NCI-H1048 (cell line): Measurements from ENCODE around the gene AGRP.
"Not testable (repeated sequence)": the region's sequence is repeated elsewhere in the genome, so short reads cannot be mapped to it uniquely, and the experiment has no call there.

Source experiments
- DNase-seq: peaks from one replicate; lab custom pipeline; 2025; lab: John Stamatoyannopoulos, UW

The AGRP gene

DNA sequence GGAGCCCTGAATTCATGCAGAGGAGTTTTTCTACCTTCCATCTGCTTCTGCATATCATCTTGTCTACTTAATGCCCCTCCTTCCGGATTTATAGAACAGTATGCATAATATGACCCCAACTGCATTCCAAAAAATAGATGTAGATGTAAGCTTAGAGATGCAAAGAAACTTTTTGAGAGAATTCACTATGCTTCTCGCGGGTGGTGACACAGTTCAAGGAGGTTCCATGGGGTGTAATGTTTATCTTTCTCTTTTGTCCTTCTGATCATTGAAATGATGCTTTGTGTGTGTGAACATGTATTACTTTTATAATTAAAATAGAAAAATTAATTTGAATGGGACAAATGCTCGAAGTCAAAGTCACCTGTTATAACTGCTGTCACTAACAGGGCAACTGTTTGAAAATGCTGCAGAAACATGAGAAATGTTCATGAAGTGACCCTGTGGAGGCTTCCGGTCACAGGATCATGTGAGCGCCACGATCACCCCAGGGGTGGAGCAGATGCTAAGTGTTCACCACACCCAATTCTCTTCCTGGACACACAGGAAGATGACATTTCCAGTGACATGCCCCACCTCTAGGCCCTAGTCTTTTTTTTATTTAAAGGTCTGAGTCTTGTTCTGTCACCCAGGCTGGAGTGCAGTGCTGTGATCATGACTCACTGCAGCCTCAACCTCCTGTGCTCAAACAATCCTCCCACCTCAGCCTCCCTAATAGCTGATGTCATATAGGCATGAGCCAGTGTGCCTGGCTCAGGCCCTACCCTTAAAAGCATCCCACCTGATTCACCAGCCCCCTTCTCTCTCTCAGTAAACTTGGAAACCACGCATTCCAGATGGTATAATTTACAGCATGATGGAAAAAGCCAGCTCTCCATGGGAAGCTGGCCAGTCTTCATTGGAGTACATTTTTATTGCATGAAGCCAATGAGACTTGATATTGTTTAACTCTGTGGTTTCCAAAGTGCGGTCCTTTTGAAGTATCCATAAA is 21.0 kb upstream of the AGRP start:
- DNase-seq = no peak

DNA sequence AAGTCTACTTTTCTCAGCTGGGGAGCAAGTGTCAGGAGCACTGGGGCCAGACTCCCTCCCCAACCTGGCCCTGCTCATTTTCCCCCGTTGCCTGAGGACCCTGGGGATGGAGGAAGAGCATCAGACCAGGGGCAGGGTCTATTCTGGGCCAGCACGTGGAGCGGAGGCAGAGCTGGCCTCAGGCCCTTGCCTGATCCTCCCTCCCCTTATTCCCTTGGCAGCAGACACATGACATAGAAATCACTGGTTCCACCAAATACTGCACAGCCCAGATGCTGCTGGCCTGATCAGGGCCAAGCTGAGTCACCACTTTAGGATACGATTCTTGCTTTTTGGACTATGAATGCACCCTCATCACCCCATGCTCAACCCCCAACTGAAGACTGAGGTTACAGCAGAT is 15.8 kb upstream of the AGRP start:
- no peak for DNase-seq

DNA sequence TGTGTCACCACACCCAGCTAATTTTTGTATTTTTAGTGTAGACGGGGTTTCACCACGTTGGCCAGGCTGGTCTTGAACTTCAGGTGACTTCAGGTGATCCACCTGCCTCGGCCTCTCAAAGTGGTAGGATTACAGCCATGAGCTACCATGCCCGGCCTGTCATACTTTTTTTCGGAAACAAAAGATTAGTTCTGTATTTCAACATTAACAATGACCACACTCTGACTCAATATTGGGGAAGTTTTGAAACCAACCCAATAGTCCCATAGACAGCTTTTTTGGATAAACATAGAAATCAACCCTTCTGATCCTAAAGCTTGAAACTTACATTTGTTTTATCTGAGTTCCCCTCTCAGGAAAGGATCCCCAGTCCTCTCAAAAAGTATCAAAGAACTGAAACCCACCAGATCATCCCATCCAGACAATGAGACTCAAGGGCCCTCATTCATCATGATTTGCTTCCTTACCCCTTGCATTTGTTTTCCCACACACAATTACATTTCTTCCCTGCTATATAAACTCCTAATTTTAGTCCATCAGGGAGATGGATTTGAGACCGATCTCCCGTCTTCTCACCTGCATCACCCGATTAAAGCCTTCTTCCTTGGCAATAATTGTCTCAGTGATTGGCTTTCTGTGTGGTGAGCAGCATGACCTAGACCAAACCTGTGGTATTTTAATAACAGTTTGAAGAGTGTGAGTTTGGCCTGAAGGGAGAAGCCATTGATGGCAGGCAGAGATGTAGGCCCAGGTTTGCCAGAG is 7.2 kb upstream of the AGRP start:
- DNase-seq = no peak

DNA sequence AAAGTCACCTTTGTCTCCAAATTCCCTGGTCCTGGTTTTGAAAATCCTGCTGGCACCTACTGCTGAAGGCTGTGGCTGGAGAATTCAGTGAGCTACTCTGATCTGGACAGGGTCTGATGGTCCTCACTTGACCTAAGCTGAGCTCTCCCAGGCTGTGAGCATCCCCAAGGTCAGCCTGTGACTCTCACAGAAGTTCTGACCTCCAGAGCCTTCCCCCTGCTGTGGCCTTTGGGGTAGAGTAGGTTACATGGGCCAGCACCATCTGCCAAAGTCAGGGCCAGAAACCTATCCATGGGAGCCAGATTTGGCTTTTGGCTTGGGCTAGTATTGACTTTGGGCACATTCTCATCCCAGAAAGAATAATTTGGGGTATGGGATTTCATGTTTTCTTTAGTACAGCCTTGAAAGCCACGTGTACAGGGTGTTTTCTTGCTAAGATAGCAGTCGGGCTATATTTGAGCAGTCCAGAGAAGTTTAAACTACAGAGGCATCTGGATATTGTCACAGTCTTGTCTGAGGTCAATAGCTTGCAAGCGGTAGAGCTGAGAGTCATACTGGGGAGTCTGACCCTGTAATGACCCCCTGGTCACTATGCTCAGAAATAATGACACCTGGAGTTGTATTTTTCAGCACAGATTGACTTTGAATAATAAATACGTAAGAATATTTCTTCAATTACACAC is 6.2 kb upstream of the AGRP start:
- DNase-seq = no peak

DNA sequence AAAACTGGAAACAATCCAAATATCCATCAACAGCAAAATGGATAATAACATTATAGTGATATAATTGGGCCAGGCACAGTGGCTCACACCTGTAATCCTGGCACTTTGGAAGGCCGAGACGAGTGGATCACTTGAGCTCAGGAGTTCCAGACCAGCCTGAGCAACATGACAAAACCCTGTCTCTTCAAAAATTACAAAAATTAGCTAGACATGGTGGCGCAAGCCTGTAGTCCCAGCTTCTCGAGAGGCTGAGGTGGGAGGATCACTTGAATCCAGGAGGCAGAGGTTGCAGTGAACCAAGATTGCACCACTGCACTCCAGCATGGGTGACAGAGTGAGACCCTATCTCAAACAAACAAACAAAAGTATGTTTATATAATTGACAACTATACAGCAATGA is 4.2 kb upstream of the AGRP start:
- DNase-seq = not testable (repeated sequence)

DNA sequence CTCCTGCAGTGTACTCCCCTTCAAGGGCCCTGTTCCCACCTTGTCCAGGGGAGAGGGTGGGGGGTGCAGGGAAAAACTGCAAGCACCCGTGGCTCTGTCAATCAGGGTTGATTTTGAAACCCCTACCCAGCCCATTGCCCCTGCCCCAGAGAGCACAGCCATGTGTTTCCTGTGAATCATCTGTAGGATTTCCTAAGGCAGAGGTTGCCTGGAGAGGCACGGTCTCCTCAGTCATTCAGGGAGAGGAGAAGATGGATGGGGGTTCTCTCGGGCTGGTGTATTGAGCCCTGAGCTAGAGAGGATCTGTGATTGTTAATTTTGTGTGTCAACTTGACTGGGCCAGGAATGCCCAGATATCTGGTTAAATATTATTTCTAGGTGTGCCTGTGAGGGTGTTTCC is 3.5 kb upstream of the AGRP start:
- DNase-seq = no peak

DNA sequence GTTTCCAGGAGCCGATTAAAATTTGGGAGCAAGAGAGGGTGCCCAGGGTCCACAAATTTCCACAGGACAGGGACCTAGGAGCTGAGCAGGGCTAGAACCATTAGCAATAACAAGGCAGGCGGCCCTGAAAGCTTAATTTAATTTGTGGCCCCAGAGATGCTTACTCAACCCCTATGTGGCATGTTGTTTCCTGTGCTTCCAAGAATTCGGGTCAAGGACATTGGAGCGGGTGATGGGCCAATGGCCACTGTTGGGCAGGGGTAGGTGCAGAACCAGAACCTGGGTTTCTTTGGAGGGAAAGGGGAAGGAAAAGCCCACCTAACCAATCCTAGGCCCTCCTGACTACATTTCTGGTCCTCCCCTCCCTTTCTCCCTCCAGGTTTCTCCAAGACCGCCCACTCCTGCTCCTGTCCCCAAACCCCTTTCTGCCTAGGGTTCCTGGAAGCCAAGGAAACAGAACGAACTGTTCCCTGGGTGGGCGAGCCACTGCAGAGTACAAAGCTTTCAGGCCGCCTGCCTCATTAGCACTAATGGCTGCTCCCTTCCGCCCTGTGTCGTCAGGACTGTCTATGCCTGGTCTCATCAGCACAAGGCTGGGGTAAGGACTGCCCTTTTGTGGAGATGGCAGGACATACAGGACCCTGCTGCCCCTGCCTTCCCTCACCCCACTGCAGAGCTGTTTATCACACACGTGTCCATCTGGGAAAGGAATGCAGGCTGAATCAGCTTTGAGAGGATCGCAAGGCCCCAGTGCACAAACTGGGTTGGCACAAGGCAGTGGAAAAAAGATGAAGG is 581 bp upstream of the AGRP start:
- DNase-seq = no peak

DNA sequence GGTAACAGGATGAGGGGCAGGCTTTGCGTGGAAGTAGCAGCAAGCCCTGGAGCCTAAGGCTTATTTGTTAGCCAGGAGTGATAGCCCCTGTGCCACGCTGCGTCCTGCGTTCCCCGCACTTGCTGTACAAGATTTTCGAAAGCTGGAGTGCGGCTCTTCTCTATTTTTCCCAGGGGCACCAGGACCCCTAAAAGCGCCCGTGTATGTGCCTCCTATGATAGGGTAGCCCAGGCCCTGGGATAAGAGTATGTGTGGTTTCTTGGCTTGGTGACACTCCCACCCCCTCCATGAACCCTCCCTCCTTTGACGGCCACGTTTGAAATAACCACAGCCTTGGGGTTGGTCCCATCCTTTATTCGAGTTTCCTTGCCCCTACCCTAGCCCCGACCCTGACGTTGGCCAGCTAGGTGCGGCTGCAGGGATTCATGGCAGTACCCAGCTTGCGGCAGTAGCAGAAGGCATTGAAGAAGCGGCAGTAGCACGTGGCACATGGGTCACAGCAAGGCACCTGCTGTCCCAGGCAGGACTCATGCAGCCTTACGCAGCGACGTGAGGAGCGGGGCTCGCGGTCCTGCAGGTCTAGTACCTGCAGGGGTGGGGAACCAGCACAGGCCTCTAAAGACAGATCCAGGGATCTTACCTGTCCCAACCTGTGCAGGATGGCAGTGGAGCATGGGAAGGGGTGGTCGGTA is 968 bp downstream of the AGRP start:
- DNase-seq = no peak

DNA sequence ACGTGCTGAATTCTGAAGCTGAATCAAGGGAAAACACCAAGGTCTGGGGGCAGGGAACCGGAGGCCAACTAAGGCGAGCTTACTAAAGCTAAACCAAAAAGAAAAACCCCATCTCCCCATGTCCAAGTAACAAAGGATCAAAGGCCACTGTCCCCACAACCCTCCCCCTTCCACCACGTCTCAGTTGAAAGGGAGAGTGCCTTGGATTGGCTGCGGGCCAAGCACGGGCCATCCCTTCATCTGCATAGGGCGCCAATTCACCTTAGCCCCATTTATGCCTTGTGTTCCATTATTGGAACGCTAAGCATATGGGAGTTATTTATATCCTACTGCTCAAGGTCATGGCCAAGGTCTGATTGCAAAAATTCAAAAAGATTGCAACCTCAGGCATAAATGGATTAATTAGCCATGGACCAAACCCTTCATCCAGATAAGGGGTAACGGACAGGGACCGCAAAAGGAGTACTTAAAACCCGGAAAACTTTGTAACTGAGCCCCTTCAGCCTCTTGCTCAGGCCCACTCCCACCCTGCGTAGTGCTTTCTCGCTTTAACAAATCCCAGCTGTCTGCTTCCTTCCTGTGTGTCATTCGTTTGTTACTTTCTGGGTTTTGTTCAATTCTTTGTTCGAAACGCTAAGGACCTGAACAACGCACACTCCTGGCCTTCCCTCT is 1.6 kb downstream of the AGRP start:
- no peak for DNase-seq

DNA sequence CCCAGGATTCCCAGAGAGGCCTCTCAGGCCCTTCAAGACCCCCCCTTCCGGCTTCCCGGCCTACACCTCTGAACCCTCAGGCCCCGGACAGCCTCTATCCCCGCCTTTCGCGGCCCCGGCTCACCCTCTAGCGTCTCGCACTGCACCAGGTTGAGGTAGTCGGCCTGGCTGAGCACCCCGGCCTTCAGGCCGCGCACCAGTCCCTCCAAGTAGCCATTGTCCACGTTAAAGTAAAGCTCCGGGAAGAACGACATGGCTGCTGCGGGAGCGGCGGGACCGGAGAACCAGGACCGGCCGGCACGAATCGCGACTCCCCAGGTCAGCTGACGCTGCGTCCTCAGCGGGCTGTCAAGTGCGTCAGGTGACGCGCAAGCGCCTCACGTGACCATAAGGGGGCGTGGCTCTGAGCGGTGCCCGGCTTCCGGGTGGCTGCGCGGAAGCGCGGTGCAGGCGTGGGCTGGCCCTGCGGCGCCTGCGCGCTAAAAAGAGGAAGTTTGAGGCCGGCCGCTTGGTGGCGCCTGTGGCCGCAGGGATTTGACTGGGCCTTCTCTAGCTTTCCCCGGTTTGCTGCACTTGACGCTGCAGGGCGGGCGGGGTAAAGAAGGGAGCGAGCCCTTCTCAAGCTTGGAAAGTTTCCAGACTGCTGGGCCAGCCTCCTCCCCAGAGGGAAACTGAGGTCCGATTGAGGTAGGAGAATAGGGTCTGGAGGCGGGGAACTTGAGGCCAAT is 2.4 kb downstream of the AGRP start, which contains the start of gene ATP6V0D1:
TSS of gene ATP6V0D1 (minus strand) at position 325 of the 728 bp plus-strand sequence. CDS start at position 254, 71 bp downstream.
- peak; percentile 71 for DNase-seq

DNA sequence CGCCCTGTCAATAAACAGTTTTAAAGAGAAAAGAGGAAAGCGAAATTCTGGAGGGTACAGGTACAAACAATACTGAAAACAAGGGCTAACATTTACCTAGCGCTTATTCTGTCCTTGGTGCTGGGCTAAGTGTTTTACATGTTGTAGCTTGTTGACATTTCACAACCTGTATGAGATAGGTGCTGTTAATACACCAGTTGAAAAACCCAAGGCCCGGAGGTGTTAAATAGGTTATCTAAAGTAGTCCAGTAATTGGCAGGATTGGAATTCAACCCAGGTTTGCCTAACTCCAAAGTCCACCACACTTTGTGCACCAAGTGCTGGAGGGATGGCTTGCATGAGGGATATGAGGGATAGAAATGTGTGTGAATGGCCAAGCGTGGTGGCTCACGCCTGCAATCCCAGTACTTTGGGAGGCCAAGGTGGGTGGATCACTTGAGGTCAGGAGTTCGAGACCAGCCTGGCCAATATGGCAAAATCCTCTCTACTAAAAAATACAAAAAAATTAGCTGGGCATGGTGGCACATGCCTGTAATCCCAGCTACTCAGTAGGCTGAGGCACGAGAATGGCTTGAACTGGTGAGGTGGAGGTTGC is 5.3 kb downstream of the AGRP start:
- DNase-seq = no peak

DNA sequence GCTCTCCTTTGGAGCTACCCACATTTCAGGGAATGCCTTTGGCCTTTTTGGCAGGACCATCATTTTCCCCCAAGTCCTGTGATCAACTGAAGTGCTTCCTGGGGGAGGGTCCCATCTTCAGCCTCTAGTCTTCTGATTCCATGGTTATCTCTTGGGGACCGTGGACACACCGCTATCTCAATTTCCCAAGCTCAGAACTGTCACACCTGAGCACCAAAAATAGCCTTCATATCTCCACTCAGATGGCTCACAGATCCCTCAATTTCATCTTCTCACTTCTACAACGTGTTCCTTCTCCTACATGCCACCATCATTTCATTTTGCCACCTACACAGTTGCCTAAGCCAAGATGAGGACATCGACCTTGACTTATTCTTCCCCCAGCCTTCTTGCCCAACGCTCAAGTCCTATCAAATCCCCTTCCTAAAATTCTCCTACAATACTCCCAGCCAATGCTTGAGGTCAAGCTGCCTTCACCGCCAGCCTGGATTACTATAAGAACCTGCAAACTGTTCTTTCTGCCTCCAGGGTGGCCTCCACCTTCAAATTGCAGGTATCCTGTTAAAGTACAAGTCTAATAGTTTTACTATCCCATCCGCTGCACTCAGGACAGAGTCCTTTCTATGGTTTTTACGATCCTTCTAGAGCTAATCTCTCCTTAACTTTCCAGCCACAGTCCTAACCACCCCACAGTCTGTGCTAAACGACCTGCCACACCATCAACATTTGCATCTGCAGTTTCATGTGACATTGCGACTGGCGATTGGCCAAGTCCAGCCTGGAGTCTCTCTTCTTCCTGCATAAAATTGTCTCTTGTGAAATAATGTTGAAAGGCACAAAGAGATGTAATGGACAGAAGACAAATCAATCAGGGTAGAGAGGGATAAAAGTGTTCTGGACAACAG is 8.5 kb downstream of the AGRP start:
- DNase-seq = no peak

DNA sequence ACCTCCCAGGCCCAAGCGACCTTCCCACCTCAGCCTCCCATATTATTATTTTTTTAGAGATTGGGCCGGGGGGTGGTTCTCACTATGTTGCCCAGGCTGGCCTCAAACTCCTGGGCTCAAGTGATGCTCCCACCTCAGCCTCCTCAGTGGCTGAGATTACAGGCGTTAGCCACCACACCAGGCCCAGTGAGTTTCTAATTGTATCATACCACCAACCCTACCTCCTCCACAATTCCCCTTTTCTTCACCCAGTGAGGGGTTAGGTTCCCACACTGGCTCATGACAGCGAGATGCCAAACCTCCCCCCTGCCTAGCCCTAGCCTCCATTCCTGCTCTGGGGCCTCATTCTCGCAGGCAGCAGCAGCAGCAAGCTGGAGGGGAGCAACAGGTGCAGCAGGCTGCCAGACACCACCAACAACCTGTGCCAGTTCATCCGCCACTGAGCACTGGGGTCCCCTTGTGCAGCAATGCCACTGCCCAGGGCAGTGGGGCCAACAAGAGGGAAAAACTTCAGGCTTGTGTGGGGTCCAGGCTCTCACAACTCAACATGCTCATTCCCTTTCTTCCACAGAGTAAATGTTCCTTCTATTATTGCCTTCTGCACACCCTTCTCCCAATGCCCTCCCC is 11.5 kb downstream of the AGRP start:
- no peak for DNase-seq

DNA sequence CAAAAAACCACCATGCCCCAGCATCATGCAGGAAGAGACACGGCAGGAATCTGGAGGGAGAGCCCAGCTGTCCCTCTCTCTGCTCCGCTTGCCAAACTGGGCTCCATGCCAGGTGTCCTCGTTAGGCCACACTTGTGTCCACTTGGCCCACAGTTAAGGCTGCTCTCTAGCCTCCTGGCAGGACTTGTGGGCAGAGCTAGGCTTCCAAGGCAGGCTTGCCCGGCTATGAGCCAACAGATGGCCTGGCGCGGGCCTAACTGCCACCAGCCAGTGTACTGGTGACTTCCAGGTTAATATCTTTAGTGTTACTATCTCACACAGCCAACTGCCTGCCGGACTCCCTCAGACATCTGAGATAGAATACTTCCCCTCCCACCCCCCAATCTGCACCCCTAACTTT is 13.0 kb downstream of the AGRP start:
- no peak for DNase-seq

DNA sequence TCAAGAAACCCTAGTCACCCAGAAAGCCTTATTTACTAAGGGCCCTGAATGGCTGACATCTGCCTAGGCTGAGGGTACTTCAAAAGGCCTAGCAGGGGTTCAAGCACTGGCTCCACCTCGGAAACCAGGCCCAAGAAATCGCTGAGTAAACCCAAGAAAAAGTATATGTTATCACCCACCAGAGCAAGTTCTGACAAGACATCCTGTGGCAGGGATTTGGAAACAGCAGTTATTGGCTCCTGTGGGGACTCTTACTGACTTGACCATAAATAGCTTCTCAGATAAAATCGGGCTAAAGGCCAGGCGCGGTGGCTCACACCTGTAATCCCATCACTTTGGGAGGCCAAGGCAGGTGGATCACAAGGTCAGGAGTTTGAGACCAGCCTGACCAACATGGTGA is 14.6 kb downstream of the AGRP start:
- no peak for DNase-seq

DNA sequence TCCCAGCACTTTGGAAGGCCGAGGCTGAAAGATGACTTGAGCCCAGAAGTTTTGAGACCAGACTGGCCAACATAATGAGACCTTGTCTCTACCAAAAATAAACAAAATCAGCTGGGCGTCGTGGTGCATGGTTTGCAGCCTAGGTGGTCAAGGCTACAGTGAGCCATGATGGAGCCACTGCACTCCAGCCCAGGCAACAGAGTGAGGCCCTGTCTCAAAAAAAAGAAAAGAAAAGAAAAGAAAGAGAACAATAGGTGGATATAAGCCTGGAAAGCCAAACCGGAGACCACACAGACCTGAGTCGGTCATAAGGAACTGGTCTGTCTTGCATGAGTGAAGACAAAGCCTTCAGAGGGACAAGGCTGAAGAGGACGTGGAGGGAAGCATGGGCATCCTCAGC is 16.8 kb downstream of the AGRP start:
- no peak for DNase-seq

DNA sequence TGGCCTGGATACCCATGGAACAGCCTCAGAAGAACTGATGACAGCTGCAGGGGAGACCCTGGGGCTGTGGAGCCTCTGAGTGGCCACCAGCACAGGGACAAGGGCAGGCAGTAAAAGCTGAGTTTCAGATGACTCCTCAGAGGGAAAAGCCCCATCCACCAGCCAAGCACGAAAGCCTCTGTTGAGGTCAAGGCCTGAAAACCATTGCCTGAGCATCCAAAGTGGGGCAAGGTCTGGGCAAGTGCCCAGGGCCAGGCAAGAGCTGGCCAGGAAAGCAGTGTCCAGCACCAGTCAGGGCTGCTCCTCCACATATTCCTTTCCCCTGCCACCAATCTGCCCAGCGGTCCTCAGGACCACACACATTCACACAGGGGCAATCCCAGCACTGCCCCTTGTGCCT is 18.8 kb downstream of the AGRP start:
- no peak for DNase-seq

DNA sequence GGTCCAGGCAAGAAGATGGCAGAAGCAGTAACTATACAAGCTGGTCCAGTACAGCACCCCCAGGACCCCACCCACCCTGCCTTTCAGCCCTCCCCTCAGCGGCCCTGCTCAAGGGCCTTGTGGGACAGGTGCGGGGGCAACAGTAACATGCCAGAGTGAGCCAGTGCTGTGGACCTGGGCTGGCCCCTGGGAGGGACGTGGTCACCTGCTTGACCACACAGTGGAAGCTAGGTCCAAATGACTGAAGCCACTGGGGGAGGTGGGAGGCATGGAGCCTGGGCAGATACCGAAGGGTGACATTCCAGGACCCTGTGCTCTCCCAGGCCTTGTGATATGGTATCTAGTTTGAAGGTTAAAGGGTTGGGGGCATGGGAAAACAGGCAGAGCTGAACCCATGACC is 19.7 kb downstream of the AGRP start:
- no peak for DNase-seq
